HCEC 1CT (cell line): ENCODE results near the gene SH3PXD2B.

Experiments used
- DNase-seq: peaks from one replicate; pipeline ENCODE4 v3.0.0-alpha.2; 2017

Gene SH3PXD2B

DNA sequence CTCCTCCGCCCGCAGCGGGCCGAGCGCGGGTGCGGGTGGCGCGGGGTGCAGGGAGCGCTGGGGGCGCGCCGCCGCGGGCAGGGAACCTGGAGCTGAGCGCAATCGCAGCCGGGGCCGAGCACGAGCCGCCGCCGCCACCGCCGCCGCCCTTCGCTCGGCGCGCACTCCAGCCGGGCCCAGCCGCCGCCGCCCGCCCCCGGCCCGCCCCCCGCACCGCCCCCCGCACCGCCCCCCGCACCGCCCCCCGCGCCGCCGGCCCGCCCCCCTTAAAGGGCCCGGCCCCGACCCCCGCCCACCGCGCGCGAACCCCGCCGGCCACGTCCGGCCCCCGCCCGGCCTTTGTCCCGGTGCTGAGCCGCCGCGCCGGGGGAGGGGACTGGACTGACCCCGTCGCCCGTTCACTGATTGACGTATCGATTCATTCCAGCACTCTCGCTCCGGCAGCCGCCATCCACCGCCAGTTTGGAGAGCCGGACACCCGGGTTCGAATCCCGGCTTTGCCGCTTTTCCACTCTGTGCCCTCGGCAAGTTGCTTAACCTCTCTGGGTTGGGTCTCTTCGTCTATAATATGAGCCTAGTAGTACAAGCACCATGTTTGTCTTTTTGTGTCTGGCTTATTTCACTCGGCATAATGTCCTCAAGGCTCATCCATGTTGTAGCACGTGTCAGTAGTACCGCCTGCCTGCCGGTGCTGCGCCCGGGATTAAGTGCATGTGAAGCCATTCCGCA lies at the start of gene SH3PXD2B:
SH3PXD2B (minus strand) TSS at position 168 of the 729 bp plus-strand sequence. CDS start 173 bp downstream, outside the sequence.
- peak; percentile 78 for DNase-seq

DNA sequence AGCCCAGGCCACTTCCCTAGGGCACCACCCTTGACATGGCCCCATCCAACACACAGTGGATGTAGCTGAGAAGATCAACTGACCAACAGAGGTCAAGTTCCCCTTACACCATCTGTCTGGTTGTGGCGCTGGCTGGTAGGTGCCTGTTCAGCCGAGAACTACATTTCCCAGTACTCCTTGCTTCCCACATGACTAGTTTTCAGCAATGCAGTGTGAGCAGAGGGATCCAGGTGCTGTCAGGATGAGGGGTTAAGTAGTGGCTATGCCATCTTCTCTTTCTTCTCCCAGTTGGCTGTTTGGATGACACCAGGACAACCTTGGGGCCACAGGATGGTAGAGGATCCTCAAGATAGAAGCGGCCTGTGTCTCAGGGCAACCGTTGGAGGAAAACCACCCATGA lies 48.6 kb upstream of the SH3PXD2B start:
- no peak for DNase-seq

DNA sequence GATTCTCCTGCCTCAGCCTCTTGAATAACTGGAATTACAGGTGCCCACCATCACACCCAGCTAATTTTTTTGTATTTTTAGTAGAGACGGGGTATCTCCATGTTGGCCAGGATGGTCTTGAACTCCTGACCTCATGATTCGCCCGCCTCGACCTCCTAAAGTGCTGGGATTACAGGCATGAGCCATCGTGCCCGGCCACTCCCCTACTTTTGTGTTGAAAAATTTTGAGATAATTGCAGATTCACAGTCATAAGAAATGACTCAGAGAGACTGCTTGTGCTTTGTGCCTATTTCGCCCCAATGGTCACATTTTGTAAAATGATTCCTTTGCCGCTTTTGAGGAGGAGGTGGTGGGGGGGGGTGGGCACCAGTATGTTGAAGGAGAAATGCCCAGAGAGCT lies 48.1 kb upstream of the SH3PXD2B start:
- DNase-seq: no peak

DNA sequence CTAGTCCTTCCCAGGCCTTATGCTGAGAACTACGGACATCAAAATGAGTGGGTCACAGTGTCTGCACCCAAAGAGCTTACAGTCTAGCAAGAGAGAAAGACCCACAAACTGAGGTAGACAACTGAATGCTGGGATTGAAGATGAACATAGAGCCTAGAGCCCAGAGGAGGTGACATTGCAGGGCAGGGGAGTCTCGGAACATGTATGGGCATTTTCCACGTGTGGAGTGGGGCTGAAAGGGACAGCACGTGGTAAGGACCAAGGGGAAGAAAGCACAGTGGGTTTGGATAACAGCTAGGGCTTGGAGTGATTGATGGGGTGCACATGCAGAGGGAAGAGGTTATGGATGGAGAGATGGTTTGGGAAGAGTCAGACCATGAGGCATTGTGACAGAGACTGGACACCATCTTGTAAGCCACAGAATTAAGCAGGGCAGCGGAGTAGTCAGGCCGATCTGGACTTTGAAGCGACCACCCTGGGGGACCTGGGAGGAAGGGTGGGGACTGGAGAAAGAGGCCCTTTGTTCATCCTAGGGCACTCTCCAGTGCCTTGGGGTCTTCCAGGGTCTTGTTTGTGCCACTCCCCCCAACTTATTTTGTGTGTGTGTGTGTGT lies 47.5 kb upstream of the SH3PXD2B start:
- no peak for DNase-seq

DNA sequence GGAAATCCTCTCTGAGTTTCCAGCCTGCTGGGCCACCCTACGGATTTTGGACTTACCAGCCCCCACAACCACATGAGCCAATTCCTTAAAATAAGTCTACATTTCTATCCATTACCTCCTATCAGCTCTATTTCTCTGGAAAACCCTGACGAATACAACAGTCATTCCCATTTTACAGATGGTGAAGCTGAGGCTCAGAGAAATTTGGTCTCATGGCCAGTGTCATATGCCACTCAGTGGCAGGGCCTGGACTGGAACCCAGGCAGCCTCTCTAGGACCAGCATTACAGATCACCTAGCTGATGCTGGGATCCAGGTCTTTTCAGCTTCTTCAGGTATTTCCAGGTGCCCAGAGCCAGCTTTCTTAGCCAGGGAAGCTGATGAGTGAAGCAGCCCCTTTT lies 45.0 kb upstream of the SH3PXD2B start:
- no peak for DNase-seq

DNA sequence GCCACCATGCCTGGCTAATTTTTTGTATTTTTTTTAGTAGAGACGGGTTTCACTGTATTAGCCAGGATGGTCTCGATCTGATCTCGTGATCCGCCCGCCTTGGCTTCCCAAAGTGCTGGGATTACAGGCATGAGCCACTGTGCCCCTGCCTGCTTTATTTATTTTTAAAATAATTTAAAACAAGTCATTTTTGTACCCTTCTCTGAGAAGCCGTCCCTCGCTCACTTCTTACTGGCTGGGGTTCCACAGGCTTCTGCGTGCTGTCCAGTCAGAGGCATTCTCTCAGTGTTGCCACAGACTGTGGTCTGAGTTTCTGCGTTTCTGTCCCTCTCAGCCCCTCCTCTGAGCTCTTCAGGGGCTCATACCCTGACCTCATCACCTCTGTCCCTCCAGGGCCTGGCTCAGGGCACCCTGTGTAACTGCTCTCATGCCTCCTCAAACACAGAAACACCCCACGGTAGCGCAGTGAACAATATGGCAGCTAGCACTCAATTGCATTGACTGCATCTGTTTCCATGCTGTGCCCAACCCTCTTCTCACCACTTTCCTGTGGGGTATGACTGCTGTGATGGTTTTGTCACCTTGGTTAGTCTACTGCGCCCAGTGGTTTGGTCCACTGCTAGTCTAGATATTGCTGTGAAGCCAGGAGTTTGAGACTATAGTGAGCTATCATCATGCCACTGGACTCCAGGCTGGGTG lies 44.3 kb upstream of the SH3PXD2B start:
- DNase-seq: no peak

DNA sequence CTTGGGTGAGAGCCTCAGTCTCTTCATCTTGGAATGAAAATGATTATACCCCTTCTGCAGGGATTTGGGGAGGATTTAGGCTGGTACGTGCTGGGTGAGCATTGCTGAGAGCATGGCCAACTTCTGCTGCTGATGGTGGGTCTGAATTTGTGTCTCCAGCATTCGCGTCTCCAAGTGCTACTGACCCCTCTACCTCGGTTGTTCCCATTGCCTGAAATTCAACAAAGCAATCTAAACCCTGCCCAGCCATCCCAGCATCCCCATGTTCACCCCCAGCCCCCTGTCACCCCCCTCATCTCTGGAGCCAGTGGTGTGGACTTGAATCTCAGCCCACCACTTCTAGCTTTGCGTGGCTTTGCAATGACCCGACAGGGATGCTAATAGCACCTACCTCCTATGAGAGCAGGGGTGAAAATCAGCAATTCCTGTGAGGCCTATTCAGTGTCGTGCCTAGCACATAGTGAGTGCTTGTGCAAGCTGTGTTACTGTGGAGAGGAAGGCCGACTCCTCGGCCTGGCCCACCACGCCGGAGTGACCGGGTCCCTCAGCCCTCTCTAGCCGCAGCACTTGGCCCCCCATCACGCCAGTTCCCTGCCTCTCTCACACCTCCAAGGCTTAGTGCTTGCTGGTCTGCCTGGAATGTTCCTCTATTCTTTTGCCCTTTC lies 43.4 kb upstream of the SH3PXD2B start:
- DNase-seq: no peak

DNA sequence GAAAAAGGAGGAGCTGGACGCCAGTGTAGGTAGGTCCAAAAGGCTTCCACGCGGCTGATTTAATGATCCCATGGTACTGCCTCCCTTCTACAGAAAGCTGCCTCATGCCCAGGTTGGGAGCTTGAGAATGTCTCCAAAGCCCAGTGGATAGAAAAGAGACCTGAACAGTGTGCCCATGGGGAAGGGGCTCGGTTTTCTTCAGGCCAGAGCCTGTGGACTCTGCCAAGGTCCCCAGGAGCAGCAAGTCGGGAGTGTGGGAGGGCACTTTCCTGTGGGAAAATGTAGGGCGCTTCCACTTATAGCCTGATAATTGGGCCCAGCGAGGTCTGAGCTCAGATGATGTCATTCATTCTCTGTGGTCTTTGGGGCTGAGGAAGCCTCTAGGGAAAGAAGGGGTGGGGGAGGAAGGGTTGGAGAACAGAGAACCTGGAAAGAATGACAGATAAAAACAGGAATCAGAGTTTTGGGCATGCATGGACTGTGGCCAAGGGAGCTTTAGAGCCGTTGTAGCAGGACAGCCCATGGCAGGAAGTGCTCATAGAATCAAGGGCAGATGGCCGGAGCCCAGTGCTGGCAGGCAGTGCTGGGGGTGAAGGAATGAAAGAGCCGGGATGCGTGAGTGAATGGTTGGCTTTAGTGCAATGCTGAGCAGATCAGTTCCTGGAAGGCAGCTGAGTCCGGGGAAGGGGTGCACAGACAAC lies 42.5 kb upstream of the SH3PXD2B start:
- no peak for DNase-seq

DNA sequence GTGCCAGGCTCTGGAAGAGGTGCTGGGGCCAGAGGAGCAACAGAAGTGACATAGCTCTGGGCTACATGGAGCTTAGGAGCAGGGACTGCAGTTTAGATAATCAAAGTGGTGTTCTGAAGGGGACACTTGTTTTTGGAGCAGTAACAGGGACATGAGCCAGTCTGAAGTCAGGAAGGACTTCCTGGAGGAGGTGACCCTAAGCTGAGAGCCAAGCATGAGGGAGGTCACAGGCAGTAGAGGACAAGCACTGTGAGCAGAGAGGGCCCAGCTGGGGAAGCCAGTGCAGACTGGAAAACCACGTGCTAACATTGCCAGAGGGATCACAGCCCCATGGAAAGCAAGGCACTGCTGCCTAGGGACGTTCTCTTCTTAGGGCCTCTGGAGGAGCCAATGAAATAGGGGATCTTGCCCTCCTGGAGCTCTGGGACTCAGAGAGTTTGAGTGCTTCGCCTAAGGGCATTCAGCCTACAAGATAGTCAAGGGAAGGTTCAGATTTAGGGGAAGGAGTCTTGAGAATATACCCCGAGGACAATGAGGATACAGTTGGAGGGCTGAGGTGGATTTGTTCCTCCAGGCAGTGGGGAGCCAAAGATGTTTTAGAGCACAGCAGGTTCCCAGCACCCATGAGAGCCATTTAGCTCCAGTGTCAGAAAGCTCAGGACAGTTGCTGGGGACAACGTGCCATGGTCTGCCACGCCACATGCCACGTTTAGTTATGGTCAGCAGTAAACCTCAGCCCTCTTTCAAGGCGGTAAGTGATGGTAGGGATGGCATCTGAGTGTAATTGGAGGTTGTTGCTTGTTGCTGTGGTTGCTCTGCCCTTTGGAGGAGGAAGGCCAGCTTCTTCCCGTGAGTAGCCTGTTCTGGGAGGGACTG lies 40.5 kb upstream of the SH3PXD2B start:
- DNase-seq: no peak

DNA sequence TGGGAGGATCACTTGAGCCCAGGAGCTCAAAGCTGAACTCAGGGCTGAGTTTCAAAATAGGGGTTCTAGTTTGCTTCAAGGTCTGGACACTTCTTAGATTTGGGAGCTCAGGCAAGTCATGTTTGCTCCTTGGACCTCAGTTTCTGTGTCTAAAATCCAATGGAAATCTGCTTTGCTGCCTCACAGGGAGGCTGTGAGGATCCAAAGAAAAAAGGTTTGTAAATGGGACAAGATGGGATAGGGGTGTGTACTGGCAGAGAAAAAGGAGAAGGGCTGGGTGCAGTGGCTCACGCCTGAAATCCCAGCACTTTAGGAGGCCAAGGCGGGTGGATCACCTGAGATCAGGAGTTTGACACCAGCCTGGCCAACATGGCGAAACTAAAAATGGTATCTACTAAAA lies 39.6 kb upstream of the SH3PXD2B start:
- DNase-seq: no peak

DNA sequence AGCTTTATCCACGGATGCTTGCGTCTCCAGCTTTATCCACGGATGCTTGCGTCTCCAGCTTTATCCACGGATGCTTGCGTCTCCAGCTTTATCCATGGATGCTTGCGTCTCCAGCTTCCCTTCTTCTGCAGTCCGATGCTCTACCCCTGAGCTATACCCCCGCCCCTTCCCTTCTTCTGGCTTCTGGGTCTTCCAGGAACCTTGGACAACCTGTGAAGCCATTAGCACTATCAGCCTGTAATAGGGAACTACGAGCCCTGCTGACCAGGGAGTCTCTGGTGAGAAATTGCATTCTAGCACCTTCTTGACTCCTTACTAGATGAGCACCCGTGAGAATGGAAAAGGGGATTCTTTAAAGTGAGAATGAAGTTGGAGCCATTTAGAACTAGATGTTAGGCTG lies 39.1 kb upstream of the SH3PXD2B start:
- no peak for DNase-seq

DNA sequence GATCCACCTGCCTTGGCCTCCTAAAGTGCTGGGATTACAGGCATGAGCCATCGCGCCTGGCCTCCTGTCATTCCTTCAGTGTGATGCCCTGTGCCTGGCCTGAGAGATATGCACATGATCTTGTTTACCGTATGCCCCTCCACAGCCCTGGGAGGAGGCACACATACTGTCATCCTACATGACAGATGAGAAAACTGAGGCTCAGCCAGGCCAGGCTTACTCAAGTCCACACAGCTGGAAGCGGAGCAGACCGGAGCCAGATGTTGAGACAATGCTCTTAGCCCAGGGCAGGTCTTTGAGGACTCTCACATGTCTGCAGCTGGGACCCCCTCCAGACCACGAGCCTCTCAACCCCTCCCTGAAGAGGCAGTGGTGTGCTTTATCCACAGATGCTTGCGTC lies 38.7 kb upstream of the SH3PXD2B start:
- no peak for DNase-seq

DNA sequence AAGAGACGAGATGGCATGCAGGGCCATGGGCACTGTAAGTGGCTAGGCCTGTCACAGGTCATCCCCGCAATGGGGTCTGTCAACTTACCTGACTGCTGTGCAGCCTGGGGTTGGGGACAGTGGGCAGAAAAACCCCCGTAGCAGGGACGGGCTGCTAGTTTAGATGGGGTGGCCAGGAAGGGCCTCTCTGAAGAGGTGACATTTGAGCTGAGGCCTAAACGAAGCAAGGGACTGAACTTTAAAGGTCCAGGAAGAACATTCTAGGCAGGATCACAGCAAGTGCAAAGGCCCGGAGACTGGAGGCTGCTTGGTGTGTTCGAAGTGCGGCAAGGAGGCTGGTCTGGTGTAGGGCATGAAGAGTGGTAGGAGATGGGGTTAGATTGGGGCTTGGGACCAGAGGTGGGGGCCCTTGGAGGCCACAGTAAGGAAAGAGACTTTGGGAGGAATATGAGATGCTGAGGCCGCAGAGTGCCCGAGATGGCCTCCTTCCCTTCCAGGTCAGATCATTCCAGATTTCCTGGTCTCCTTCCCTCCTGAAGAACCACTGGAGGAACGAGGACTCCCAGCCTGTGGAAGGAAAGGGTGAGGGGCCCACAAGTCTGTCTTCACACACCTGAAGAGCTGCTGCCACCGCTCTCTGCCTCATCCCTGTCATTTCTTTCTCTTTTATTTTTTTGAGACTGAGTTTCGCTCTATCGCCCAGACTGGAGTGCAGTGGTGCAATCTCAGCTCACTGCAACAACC lies 37.9 kb upstream of the SH3PXD2B start:
- no peak for DNase-seq

DNA sequence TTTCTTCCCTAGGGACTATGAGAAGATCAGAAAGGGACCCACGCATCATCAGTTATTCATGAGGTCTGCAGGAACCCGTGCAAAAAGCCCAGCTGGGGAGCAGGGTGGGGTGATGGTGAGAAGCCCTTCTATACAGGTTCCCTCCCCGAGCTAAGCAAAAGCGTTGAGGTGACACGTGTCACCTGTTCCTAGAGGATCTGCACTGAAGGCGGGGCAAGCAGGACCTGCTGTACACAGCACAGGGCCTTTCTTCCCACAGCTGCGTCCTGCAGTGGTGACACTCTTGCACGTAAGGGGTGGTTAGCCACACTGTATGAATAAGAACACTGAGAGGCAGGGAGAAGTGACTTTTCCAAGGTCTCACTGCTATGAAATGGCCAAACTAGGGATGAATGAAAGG lies 37.2 kb upstream of the SH3PXD2B start:
- DNase-seq: no peak

DNA sequence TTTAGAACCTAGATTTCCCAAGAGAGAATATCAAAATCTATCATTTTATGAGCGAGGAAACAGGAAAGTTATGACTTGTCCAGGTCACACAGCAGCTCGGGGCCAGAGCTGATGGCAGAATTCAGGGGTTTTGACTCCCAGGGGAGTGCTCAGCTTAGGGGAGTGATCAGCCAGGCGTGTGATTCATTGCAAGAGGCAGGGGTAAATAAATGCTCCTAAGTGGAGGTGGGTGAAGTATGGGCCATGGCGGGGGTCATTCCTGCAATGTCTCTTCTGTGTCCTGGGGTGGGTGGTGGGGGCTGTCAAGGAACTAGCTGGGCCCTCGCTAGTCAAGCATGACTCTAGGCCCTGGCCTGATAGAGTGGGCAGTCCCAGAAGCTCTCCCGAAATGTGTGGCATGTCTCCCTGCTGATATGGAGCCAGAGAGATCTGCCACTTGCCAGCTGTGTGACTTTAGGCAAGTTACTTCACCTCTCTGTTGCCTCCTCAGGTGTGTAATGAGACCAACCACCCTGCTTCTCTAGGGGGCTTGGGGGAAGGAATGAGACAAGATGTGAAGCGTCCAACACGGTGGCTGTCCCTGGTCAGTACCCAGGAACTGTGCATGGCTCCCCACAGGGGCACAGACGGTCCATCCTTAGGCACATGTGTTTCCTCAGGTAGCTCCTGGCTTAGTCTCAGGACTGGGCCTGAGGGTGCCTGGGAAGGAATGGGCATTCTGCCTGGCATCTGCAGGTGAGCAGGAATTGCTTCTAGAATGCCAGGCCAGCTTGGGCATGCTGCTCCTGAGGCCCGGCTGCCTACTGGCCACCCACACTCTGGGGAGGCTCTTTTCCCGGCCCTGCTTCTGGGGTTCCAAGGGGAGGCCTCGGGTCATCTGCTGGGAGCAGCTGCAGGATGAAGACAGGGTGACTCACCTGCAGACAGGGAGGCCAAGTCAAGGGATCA lies 36.5 kb upstream of the SH3PXD2B start:
- DNase-seq: no peak

DNA sequence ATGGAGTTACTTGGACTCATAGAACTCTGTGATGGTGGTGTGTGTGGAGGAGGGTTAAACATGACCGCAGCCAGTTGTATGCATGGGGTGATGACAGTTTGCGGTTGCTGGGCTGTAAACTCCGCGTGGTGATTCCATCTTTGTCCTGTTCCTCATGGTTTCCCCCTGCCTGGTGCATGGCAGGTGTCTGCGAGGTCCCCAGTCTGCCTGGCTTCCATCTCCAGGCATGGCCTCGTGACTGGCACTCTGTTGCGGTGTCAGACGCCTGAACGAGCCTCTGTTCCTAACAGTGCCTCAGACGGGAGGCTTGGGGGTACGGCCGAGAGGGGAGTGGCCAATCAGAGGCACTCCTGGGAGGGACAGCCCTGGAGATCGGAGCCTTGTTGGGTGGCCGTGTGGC lies 33.9 kb upstream of the SH3PXD2B start:
- DNase-seq: no peak

DNA sequence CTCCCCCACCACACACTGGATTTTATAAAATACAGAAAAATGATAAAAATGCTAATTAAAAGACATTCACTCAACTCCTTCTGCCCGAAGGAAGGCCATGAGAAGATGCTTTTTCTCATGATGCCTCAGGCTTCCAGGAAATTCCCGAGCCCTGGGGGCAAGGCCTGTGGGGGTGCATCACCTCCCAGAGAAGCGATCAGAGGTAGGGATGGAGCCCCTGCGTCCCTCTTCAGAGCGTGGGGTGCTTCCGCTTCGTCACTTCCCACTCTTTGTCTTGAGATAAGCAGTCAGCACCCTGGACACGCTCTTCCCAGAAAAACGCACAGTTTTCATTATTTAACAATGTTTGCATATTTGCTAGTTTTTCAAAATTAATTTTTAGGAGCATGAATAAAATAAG lies 33.3 kb upstream of the SH3PXD2B start:
- no peak for DNase-seq

DNA sequence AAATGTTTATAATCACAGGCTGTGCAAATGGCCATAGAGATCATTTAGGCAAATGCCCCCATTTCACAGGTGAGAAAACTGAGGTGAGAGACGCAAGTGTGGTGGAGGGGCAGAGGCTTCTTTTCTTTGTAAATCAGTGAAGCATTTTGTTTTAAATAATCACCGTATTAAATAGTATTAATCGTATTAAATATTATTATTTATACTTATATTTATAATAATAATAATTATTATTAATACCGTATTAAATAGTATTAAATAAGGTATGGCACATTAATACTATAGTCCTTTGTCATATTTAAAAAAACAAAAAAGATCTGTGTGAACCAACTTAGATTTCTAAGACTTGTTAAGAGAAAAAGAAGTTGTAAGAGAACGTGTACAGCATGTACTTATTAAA lies 32.6 kb upstream of the SH3PXD2B start:
- no peak for DNase-seq

DNA sequence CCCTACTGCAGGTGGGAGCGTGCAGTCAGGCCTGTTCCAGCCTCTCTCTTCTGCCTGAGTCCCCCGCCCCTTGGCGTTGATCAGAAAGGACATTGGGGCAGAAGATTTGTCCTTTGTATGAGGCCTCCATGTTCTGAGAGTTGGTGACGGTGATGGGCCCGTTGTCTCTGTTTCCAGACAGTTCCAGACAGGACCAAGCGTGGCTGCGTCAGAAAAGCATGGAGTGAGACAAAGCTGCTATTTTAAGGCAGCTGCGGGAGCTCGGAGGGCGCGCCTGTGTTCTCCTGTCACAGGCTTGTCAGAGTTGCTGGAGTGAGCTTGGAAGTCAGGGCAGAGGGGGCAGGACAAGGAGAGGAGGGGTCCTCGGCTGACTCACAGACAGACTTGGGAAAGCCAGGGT lies 32.1 kb upstream of the SH3PXD2B start:
- DNase-seq: no peak
